ENCODE data around the gene GPR12.

GPR12 gene

GRCh38 chr13:26759907-26760831 lies at the start of gene GPR12:
Gene GPR12, minus strand, starts transcription at chr13:26760786. Its CDS starts 959 bp downstream, at chr13:26759827.
- DNase-seq, result peak; percentile 72

- no peak for DNase-seq
Observed at GRCh38 chr13:26810095-26810494, 49.5 kb upstream of the GPR12 start.

- no peak for DNase-seq
Observed at GRCh38 chr13:26806891-26807290, 46.3 kb upstream of the GPR12 start.

- no peak for DNase-seq
Observed at GRCh38 chr13:26787961-26788360, 27.4 kb upstream of the GPR12 start.

GRCh38 chr13:26786651-26787295 lies 26.2 kb upstream of the GPR12 start:
- DNase-seq, result no peak

- DNase-seq, result peak; percentile 94
Observed at GRCh38 chr13:26785838-26786630, 25.4 kb upstream of the GPR12 start.

- peak; percentile 82 for DNase-seq
Observed at GRCh38 chr13:26784704-26785639, 24.4 kb upstream of the GPR12 start.

- DNase-seq, result no peak
Observed at GRCh38 chr13:26780411-26780810, 19.8 kb upstream of the GPR12 start.

- no peak for DNase-seq
Observed at GRCh38 chr13:26779321-26779720, 18.7 kb upstream of the GPR12 start.

- no peak for DNase-seq
Observed at GRCh38 chr13:26772531-26772930, 11.9 kb upstream of the GPR12 start.

GRCh38 chr13:26771796-26772195 lies 11.2 kb upstream of the GPR12 start:
- no peak for DNase-seq

- no peak for DNase-seq
Observed at GRCh38 chr13:26762745-26763345, 2.3 kb upstream of the GPR12 start.

GRCh38 chr13:26760832-26761582 lies 421 bp upstream of the GPR12 start:
- peak; percentile 65 for DNase-seq

GRCh38 chr13:26759249-26759906 lies 1.2 kb downstream of the GPR12 start:
- DNase-seq, result no peak

GRCh38 chr13:26758496-26759157 lies 2.0 kb downstream of the GPR12 start:
- no peak for DNase-seq

- no peak for DNase-seq
Observed at GRCh38 chr13:26756961-26757360, 3.6 kb downstream of the GPR12 start.

GRCh38 chr13:26752671-26753070 lies 7.9 kb downstream of the GPR12 start:
- DNase-seq, result no peak

- DNase-seq, result no peak
Observed at GRCh38 chr13:26749905-26750304, 10.7 kb downstream of the GPR12 start.

GRCh38 chr13:26749285-26749684 lies 11.3 kb downstream of the GPR12 start:
- DNase-seq, result no peak

GRCh38 chr13:26747706-26748105 lies 12.9 kb downstream of the GPR12 start:
- no peak for DNase-seq
